Stimulated activated CD4-positive, alpha-beta T cell treated with anti-CD3 and anti-CD28 coated beads, TNF-alpha, amount 100 ng/mL, for 1 hour (primary cell): Measurements from ENCODE around the gene EMILIN1.
"Not testable (repeated sequence)": the region's sequence is repeated elsewhere in the genome, so short reads cannot be mapped to it uniquely, and the experiment has no call there.

Experiments used
- DNase-seq, 3 donors: peaks; one replicate each; pipeline ENCODE4 v3.0.0-alpha.2; 2020; ENCODE audit warnings: low read depth in 3 of 3, low spot score in 1 of 3

EMILIN1 gene

DNA sequence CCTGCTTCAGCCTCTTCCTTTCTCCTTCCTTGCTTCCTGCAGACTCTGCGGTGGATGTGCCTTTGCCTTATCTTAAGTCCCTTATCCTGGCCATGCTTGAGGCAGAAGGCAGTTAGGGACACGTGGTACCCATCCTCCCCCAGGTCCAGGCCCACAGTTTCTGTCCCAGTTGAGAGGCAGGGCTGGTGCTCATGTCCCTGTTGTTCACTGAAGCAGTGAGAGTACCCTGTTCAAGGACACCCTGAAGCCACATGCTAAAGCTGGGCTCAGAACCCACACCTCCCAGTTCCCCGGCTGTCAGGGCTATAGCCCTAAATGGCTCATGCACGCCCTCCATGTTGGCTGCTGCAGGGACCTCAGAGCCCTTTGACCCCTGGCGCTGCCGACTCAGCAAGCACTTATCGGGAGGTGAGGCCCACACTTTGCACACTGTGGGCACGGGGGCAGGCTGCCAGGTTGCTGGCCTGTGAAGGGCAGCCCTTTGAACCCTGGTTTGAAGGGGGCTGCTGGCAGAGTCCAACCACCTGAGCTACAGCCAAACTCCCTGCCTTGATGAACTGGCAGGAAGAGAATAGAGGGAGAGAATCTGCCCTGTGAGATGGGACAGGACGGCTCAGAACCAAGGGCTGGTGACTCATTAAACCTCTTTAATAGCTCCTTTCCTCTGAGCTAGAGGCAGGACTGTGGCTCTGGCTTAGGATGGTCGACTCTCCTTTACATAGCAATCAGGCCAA, 14.4 kb downstream of the EMILIN1 start:
- DNase-seq = no peak

DNA sequence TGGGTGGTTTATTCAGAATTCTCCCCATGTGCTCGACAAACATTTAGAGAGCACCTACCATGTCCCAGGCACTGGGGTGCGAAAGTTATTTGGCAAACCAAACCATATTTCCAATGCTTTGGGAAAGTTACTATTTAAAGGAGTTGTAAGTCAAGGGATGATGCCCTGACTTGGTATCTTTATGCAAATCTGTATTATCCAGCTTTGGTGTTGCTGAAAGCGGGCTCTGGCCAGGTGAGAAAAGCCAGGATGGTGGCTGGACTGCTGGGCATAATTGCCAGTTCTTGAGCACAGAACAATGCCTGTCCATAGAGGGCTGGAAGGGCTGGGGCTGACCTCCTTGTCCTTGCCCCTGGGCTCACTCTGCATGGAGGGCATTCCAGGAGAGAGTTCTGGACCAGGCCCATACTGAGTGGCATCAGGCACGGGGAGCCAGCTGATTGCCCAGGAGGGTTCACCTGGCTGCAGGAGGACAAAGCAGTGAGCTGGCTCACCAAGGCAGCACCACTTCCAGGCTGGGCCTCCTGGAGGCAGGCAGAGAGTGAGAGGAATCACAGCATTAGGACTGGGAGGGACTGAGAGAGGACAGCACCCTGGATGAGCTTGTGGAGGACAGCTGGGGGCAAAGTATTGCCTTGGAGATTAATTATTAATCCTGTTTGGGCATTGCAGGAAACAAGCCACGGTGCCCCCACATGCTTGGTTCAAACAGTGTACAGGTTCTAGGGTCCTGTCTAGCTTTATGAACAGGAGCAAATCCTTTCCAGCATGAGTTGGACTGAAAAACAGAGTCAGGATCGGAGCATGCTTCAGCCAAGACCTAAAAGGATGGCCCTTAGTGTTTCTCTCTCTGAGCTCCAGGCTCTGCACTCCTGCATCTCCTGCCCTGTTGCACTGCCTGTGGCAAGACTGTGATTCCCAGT, 15.3 kb downstream of the EMILIN1 start:
- no peak for DNase-seq

DNA sequence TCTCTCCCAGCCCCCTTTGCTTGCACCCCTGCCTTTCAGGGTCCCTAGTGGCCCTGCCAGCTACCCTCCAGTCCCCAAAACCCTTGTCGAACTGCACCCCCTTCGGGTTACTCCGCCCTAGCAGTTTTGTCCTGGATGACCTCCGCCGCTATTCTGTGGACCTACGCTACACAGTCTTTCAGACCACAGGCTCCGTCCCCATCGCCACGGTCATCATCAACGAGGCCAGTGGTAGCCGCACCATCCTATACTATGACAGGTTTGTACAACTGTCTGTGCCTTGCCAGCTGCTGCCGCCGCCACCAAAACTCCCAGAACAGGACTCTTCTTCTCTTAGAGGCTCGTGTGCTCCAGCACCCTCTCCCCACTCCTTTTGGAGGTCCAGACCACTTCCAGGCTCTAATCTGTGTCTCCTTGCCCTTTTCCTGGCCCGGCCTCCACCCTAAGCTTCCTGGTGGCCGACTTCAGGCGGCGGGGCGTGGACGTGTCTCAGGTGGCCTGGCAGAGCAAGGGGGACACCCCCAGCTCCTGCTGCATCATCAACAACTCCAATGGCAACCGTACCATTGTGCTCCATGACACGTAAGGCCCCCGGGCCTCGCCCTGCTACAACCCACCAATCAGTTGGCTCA, 16.1 kb downstream of the EMILIN1 start:
- DNase-seq = no peak

DNA sequence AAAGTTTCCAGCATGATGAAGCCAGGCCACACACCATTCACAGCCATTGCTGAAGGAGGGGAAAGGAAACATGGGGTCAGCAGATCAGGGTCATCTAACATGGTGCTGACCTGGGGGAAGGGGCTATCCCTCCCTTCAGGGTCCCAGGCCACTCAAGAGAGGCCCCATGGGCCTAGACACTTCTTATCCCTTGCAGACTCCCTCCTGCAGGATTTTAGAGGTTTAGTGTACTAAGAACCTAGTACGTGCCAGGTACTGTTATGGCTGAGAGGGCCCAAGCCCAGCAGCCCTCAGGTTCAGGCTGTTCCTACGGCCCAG, 17.0 kb downstream of the EMILIN1 start:
- DNase-seq = no peak

DNA sequence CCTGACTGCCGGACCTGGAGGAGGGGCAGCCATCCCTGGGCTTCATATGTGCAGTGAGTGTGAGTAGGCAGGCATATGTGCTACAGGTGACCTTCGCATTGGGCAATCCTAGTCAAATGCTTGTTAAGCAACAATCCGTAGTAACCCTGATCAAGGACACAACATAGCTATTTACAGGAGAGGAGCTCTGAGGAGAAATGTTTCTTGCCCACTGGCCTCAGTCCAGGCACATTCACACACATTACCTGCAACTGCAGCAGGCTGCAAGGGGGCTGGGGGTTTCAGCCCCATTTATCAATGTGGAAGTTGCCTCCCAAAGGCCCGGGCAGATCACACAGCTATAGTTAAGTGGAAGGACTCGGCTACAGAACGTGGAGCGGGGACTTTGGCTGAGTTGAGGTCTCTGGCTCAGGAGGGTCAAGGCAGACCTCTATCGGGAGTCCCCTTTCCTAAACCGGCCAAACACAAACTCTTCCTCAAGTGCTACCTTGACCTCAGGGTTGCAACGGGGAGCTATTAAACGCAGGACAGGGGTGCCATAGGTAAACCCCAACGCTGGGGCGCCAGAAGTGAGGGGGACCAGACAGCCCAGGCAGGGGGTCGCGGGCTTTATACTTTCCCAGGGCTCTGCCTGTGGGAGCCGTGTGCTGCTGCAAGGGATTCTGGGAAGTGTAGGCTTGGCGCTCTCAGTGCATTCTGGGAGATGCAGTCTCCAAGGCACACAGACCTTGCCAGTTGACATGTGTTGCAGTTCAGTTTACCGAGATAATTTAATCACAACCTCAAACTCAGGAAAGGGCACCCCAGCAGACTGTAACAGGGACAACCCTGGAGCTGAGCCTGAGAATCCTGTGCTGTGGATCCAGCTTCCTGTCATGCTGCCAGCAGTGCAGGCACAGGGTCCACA, 17.6 kb downstream of the EMILIN1 start:
- no peak for DNase-seq

DNA sequence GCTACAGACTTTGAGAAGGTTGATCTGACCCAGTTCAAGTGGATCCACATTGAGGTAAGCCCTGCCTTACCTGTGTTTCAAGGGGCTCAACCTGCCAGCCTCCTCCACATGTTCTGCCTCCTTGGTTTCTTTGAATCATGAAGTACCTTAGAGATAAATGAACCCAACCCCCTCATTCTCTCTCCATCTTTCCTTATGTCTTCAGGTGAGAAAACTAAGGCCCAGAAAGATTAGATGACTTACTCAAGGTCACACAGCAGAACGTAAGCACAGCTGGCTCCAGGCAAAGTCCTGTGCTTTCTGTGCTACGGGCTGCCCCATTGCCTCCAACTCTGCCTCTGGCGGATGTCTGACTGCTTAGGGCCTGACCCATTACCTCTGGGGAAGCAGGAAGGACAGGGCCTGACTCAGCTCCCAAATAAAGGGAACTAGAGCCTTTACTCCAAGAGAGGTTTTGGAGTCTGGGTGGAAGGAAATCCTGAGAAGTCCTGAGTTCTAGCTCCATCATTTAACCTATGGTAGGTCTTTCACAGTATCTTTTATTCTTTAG, 18.4 kb downstream of the EMILIN1 start:
- DNase-seq = no peak

DNA sequence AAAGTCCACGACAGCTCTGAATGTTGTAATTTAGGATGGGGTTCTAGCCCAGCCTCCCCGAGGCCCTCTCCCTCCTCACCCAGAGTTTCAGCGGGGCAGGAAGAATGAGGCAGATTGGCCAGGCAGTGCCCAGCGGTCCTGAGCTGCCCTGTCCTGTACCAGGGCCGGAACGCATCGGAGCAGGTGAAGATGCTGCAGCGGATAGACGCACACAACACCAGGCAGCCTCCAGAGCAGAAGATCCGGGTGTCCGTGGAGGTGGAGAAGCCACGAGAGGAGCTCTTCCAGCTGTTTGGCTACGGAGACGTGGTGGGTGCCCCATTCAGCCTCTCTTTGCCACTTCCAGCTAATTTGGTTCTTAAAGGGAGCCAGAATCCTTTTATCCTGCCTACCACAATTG, 18.9 kb downstream of the EMILIN1 start:
- DNase-seq = no peak

DNA sequence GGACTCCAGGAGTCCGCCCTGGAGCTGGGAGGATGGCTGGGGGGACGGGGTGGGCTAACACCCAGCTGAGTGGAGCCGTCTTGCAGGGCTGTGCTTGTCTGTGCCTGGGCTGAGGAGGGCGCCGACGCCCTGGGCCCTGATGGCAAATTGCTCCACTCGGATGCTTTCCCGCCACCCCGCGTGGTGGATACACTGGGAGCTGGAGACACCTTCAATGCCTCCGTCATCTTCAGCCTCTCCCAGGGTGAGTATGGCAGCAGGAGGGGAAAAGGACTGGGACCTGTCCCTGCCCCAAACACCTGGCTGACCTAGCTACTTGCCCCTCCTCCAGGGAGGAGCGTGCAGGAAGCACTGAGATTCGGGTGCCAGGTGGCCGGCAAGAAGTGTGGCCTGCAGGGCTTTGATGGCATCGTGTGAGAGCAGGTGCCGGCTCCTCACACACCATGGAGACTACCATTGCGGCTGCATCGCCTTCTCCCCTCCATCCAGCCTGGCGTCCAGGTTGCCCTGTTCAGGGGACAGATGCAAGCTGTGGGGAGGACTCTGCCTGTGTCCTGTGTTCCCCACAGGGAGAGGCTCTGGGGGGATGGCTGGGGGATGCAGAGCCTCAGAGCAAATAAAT, 21.0 kb downstream of the EMILIN1 start:
- DNase-seq = no peak

DNA sequence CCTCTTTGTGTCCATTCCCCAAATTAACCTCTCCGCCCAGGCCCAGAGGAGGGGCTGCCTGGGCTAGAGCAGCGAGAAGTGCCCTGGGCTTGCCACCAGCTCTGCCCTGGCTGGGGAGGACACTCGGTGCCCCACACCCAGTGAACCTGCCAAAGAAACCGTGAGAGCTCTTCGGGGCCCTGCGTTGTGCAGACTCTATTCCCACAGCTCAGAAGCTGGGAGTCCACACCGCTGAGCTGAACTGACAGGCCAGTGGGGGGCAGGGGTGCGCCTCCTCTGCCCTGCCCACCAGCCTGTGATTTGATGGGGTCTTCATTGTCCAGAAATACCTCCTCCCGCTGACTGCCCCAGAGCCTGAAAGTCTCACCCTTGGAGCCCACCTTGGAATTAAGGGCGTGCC, 21.6 kb downstream of the EMILIN1 start:
- no peak for DNase-seq

DNA sequence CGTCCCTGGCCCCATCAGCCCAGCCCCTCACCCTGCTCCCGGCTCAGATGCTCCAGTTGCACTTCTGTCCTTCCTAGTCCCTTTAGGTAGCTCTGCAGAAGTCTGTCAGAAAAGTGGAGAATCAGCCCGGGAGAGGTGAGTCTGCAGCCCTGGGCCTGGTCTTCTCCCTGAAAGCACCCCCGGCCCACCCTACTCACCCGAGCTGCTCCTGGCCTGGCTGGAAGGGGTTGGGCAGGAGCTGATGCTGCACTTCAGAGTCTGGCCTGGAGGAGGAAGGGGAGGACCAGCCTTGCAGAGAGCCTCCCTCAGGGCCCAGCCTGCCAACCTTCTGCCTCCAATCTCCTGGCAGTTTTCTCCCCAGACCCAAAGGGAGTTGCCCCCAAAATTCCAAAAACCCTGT, 23.9 kb downstream of the EMILIN1 start:
- no peak for DNase-seq

DNA sequence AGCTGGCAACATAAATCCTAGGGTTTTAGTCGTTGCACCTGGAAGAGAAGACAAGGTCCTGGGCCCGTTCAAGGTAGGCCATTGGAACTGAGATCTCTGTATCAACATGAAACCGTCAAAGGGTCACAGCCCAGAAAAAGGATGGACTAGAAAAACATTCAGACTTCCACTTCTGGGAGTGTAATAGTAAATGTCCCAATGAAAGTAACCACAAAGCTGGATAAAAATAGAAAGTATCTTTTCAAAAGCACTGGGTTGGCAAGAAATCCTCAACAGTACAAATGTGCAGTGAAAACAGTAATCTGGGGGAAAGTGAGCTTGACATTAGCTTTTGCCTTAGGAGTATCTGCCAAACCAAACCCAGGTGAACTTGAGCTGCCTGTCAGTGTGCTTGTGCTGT, 27.6 kb downstream of the EMILIN1 start:
- DNase-seq = no peak

DNA sequence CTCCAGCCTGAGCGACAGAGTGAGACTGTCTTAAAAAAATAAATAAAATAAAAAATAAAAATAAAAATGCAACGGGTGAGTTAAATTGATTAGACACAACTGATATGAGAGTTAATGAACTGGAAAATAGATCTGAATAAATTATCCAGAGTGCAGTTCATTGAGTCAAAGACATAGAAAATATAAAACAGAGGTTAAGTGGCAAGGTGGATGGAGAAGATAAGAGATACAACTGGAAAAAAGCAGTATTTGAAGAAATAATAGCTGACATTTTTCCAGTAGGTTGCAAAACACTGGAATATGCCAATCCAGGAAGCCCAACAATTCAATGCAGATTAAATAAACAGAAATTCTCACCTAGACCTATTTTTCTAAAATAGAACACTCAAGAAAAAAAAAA, 29.8 kb downstream of the EMILIN1 start:
- DNase-seq = no peak

DNA sequence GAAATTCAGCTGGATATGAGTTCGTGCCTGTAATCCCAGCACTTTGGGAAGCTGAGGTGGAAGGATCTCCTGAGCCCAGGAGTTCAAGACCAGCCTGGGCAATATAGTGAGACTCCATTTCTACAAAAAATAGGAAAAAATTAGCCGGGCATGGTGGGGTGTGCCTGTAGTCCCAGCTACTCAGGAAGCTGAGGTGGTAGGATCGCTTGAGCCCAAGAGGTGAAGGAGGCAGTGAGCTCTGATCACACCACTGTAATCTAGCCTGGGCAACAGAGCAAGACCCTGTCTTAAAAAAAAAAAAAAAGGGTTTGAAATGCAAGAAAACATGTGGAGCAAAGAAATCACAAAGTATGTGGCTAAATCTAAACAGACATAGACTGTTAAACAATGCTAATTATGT, 30.7 kb downstream of the EMILIN1 start:
- DNase-seq = no peak

DNA sequence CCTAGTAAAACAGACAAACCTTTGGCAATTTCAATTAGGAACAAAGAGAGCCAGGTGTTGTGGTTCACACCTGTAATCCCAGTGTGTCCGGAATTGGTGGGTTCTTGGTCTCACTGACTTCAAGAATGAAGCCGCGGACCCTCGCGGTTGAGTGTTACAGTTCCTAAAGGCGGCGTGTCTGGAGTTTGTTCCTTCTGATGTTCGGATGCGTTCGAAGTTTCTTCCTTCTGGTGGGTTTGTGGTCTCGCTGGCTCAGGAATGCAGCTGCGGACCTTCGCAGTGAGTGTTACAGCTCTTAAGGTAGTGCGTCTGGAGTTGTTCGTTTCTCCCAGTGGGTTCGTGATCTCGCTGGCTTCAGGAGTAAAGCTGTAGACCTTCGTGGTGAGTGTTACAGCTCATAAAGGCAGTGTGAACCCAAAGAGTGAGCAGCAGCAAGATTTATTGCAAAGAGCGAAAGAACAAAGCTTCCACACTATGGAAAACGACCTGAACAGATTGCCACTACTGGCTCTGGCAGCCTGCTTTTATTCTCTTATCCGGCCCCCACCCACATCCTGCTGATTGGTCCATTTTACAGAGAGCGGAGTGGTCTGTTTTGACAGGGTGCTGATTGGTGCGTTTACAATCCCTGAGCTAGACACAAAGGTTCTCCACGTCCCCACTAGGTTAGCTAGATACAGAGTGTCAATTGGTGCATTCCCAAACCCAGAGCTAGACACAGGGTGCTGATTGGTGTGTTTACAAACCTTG, 32.4 kb downstream of the EMILIN1 start:
- not testable (repeated sequence) for DNase-seq

DNA sequence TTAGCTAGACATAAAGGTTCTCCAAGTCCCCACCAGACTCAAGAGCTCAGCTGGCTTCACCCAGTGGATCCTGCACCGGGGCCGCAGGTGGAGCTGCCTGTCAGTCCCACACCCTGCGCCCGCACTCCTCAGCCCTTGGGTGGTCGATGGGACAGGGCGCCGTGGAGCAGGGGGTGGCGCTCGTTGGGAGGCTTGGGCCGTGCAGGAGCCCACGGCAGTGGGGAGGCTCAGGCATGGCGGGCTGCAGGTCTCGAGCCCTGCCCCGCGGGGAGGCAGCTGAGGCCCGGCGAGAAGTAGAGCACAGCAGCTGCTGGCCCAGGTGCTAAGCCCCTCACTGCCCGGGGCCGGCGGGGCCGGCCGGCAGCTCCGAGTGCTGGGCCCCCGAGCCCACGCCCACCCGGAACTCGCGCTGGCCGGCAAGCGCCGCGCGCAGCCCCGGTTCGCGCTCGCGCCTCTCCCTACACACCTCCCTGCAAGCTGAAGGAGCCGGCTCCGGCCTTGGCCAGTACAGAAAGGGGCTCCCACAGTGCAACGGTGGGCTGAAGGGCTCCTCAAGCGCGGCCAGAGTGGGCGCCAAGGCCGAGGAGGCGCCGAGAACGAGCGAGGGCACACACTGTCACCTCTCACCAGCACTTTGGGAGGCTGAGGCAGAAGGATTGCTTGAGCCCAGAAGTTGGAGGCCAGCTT, 33.1 kb downstream of the EMILIN1 start:
- DNase-seq = not testable (repeated sequence)

DNA sequence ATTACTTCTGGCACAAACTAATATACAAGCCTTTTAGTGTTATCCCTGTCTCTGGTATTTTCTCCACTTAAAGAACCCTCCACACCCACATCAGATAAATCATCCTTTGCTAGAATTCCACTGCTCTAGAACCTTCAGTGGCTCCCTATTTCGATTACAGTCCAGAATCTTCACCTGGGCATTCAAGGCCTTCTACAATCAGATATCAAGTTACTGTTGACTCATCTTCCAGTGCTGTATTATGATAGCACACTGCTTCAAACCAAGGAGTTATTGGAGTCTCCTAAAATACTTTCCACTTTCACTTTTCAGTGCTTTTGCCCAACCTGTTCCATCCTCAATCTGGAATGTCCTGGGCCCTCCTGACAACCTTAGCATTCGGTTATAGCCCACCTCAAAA, 37.1 kb downstream of the EMILIN1 start:
- DNase-seq = no peak

DNA sequence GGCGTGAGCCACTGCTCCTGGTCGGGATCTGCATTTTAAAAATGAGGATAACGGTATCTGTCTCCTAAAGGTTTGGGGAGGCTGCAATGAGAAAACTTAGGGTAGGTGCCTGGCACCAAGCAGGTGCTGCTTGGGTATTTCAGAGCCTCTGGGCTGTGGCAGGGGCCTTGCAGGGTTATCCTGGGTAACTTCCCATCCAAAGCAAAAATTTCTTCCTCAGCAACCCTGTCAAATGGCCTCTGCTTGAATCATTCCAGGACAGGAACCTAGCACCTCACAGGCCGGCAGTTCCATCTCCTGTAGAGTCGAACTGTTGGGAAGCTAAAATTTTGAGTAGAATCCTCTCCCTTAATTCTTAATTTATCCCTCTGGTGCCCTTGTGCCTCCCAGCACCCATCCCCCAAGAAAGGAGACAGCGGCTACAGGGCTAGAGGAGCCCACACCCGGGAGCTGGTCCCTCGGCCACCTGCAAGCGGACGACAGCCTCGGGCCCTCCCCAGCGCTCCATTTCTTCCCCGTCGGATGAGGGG, 39.6 kb downstream of the EMILIN1 start:
- DNase-seq = no peak

DNA sequence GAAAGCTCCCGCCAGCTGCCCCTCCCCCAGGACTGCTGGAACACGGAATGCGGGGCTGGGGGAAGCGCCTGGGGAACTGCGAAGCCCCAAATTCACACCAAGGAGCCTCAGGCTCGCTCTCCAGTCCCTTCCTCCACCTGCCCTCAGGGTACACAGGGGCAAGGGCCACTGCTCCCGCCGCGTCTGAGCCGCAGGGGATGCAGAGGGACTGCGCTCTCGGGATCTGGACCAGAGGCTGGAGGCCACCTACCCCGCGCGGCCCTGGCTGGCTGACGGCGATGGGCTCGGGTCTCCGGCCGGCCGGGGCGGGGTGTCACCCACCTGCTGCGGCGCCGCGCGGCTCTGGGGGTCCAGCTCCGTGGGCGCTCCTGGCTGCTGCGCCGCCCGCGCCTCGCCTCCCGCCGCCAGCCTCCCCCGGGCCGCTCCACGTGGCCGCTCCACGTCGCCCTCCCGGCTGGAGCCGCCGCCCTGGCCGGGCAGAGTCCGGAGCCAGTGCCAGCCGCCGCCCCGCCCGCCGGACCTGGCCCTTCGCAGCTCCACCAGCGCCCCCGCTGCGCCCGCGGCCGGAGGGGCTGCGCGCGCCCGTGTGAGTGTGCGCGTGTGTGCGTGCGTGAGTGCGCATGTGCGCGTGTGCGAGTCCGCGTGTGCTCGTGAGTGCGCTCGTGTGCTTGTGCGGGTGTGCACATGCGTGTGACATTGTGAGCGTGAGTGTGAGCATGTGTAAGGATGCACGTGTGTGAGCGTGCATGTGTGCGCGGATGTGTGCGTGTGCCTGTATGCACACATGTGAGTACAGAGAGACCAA, 40.3 kb downstream of the EMILIN1 start, which contains the start of gene CGREF1:
Gene CGREF1 (minus strand): TSS at position 604 of the 805 bp plus-strand sequence. CDS start 14,762 bp downstream, outside the sequence.
- DNase-seq = peak in 1 of 3 donors; percentile 14
